ENCODE measurements around the gene TBC1D9.

TBC1D9 gene

GRCh38 chr4:140644470-140645185 is 111.6 kb downstream of the TBC1D9 start:
- FAIRE-seq: no peak

GRCh38 chr4:140643571-140644055 is 112.6 kb downstream of the TBC1D9 start:
- FAIRE-seq: no peak

GRCh38 chr4:140642674-140643437 is 113.3 kb downstream of the TBC1D9 start:
- FAIRE-seq: no peak

GRCh38 chr4:140641789-140642439 is 114.3 kb downstream of the TBC1D9 start:
- FAIRE-seq: no peak

GRCh38 chr4:140641105-140641555 is 115.1 kb downstream of the TBC1D9 start:
- FAIRE-seq: no peak

GRCh38 chr4:140640150-140640748 is 115.9 kb downstream of the TBC1D9 start:
- FAIRE-seq: no peak

GRCh38 chr4:140639066-140639465 is 117.1 kb downstream of the TBC1D9 start:
- no peak for FAIRE-seq

- FAIRE-seq: no peak
Measured at GRCh38 chr4:140637836-140638235, 118.3 kb downstream of the TBC1D9 start.

- FAIRE-seq: no peak
Measured at GRCh38 chr4:140635606-140636005, 120.6 kb downstream of the TBC1D9 start.

GRCh38 chr4:140633951-140634350 is 122.2 kb downstream of the TBC1D9 start:
- FAIRE-seq: no peak

- no peak for FAIRE-seq
Measured at GRCh38 chr4:140633124-140633523, 123.1 kb downstream of the TBC1D9 start.

GRCh38 chr4:140630246-140630645 is 125.9 kb downstream of the TBC1D9 start:
- no peak for FAIRE-seq

GRCh38 chr4:140628016-140628415 is 128.2 kb downstream of the TBC1D9 start:
- no peak for FAIRE-seq

GRCh38 chr4:140626661-140627376 is 129.4 kb downstream of the TBC1D9 start:
- no peak for FAIRE-seq

- no peak for FAIRE-seq
Measured at GRCh38 chr4:140622333-140622958, 133.7 kb downstream of the TBC1D9 start.

GRCh38 chr4:140621161-140621560 is 135.0 kb downstream of the TBC1D9 start:
- peak; percentile 17 for FAIRE-seq

GRCh38 chr4:140617499-140618248 is 138.5 kb downstream of the TBC1D9 start:
- FAIRE-seq: no peak

- FAIRE-seq: no peak
Measured at GRCh38 chr4:140615451-140615850, 140.7 kb downstream of the TBC1D9 start.

GRCh38 chr4:140612357-140612756 is 143.8 kb downstream of the TBC1D9 start:
- peak; percentile 86 for FAIRE-seq

- FAIRE-seq: peak; percentile 76
Measured at GRCh38 chr4:140611854-140612253, 144.3 kb downstream of the TBC1D9 start.

Measured in islet of Langerhans (tissue), 1 donor.